Effector memory CD8-positive, alpha-beta T cell (primary cell): Measurements from ENCODE around the gene MAPK14.
A peak's percentile ranks its signal among the peaks of the same experiment; 100 is the strongest.
"Not testable (repeated sequence)": the region's sequence is repeated elsewhere in the genome, so short reads cannot be mapped to it uniquely, and the experiment has no call there.

Experiments
- ATAC-seq: fragments of 150-1000 bp; cut with Tn5 transposase; replicated peaks from 2 replicates; pipeline ENCODE4 v1.10.0; 2021; ENCODE audit warnings: mild to moderate bottlenecking, moderate library complexity
- DNase-seq, 3 experiments: peaks; one replicate each; pipeline ENCODE4 v3.0.0; 2021
- H3K27ac Mint-ChIP-seq, 2 donors: one replicate each; pipeline ENCODE4 v1.8.0; 2022; ENCODE audit warnings: mild to moderate bottlenecking in 2 of 2, mixed read lengths in 2 of 2, moderate library complexity in 2 of 2
- H3K27me3 Mint-ChIP-seq, 2 donors: one replicate each; pipeline ENCODE4 v1.8.0; 2022; ENCODE audit warnings: mixed read lengths in 2 of 2
- H3K36me3 Mint-ChIP-seq: one replicate; pipeline ENCODE4 v1.8.0; 2022; ENCODE audit warnings: mild to moderate bottlenecking, moderate library complexity, mixed read lengths; ENCODE audit not compliant: insufficient read depth
- H3K4me1 Mint-ChIP-seq, 2 donors: one replicate each; pipeline ENCODE4 v1.8.0; 2022; ENCODE audit warnings: low read depth in 2 of 2, mixed read lengths in 2 of 2
- H3K4me3 Mint-ChIP-seq, 2 donors: one replicate each; pipeline ENCODE4 v1.8.0; 2022; ENCODE audit warnings: mild to moderate bottlenecking in 2 of 2, mixed read lengths in 2 of 2, moderate library complexity in 2 of 2
- H3K9me3 Mint-ChIP-seq, 2 donors: one replicate each; pipeline ENCODE4 v1.8.0; 2022; ENCODE audit warnings: mixed read lengths in 2 of 2
- total RNA-seq, 9 experiments: gene quantifications; one replicate each; lab custom pipeline; 2026; lab: John Stamatoyannopoulos, UW

The MAPK14 gene
- 70.5 to 127 (median 79.7) reads per million in 9 experiments for total RNA-seq

DNA sequence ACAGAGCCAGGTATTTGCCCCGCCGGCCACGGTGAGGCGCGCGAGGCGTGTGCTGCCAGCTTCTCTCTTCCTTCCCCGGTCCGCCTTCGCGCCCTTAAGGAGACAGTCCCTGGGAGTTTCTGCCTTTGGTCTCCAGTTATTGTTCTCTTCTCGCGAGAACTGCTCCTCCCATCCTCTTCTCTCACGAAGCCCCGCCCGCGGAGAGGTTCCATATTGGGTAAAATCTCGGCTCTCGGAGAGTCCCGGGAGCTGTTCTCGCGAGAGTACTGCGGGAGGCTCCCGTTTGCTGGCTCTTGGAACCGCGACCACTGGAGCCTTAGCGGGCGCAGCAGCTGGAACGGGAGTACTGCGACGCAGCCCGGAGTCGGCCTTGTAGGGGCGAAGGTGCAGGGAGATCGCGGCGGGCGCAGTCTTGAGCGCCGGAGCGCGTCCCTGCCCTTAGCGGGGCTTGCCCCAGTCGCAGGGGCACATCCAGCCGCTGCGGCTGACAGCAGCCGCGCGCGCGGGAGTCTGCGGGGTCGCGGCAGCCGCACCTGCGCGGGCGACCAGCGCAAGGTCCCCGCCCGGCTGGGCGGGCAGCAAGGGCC is at the start of gene MAPK14:
MAPK14 (plus strand) TSS at position 308 of the 587 bp plus-strand sequence. CDS start 350 bp downstream, outside the sequence.
- H3K9me3 Mint-ChIP-seq, result no peaks in the 10 kb centered on the region
- H3K4me3 Mint-ChIP-seq, result peak within 1 kb of the TSS; percentile 85 to 93
- peak within 1 kb of the TSS; percentile 84 to 95 for H3K27ac Mint-ChIP-seq
- H3K27me3 Mint-ChIP-seq, result peaks cover 18 to 26% of the 10 kb centered on the region in 2 donors
- DNase-seq, result peak; percentile 97 to 99 (median 97)
- H3K36me3 Mint-ChIP-seq, result peaks cover 16% of the 10 kb centered on the region
- peak; percentile 86 for ATAC-seq
- H3K4me1 Mint-ChIP-seq, result peaks cover 27 to 31% of the 10 kb centered on the region in 2 donors

DNA sequence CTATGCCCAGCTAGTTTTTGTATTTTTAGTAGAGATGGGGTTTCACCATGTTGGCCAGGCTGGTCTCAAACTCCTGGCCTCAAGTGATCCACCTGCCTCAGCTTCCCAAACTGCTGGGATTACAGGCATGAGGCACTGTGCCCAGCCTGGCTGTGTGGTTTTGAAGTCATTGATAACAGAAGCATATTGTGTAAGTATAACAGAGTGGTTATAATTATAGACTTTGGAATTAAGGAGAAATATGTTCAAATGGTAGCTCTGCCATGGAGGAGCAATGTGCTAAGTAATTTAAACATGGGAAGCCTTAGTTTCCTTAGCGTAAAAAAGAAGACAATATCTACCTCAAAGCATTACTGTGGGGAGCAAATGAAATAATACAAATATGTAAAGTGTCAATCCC is 47.5 kb upstream of the MAPK14 start:
- H3K4me1 Mint-ChIP-seq, H3K9me3 Mint-ChIP-seq, H3K27ac Mint-ChIP-seq, ATAC-seq, DNase-seq, H3K4me3 Mint-ChIP-seq, H3K27me3 Mint-ChIP-seq, H3K36me3 Mint-ChIP-seq: not testable (repeated sequence)

DNA sequence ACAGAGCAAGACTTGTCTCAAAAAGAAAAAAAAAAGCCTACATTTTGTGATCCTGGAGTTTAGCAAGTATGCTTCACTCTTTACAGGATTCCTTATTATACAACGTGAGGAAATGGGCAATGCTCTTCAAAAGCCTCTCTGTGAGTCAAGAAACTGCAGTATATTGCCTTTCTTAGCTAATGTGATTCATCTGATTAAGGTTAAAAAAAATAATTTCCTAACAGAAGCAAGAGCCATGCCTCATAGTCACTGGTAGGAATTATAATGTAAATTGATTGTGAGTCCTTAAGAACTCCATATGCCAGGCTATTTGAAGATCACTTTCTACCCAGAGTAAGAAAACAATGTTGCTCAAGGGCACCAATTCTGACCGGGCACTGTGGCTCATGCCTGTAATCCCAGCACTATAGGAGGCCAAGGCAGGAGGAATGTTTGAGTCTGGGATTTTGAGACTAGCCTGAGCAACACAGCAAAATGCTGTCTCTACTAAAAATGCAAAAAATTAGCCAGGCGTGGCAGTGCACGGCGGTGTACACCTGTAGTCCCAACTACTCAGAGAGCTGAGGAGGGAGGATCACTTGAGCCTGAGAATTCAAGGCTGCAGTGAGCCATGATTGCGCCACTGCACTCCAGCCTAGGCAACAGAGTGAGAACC is 46.5 kb upstream of the MAPK14 start:
- DNase-seq (no peak), ATAC-seq (no peak)
- Mint-ChIP-seq H3K4me1 (no peaks in the 10 kb centered on the region), H3K4me3 (no peak overlapping the region), H3K9me3 (no peaks in the 10 kb centered on the region), H3K36me3 (no peaks in the 10 kb centered on the region), H3K27me3 (peaks cover 0 to under 1% of the 10 kb centered on the region in 2 donors), H3K27ac (no peak overlapping the region)

DNA sequence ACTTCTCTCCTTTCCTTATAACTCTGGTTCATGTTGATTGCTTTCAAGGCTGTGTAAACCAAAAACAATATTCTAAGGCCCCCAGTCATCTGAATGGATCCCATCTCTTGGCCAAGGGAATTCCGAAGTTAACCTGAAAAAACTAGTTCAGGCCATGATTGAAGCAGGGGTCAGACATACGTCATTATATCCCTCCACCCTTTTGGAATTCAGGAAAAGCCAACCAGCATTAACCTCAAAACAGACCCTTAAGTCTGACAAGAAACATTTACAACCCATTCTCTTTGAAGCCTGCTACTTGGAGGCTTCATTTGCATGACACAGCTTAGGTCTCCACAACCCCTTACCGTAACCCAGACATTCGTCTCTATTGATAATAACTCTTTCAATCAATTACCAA is 42.9 kb upstream of the MAPK14 start:
- Mint-ChIP-seq H3K9me3 (no peaks in the 10 kb centered on the region), H3K4me3 (no peak overlapping the region), H3K27me3 (peaks cover 0 to 13% of the 10 kb centered on the region in 2 donors), H3K27ac (no peak overlapping the region), H3K4me1 (no peaks in the 10 kb centered on the region), H3K36me3 (no peaks in the 10 kb centered on the region)
- ATAC-seq (no peak), DNase-seq (no peak)

DNA sequence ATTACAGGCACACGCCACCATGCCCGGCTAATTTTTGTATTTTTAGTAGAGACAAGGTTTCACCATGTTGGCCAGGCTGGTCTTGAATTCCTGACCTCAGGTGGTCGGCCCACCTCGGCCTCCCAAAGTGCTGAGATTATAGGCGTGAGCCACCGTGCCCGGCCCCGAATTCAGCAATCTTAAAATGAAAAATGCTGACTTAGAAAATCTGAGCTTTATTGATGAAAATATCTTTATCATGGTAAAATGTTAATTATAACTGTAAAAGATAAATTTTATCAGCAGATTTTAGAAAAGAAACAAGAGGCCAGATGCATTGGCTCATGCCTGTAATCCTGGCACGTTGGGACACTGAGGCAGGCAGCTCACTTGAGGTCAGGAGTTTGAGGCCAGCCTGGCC is 39.6 kb upstream of the MAPK14 start:
- ATAC-seq, H3K9me3 Mint-ChIP-seq, H3K4me1 Mint-ChIP-seq, DNase-seq, H3K4me3 Mint-ChIP-seq, H3K36me3 Mint-ChIP-seq, H3K27ac Mint-ChIP-seq: not testable (repeated sequence)
- peaks cover 0 to 14% of the 10 kb centered on the region in 2 donors for H3K27me3 Mint-ChIP-seq

DNA sequence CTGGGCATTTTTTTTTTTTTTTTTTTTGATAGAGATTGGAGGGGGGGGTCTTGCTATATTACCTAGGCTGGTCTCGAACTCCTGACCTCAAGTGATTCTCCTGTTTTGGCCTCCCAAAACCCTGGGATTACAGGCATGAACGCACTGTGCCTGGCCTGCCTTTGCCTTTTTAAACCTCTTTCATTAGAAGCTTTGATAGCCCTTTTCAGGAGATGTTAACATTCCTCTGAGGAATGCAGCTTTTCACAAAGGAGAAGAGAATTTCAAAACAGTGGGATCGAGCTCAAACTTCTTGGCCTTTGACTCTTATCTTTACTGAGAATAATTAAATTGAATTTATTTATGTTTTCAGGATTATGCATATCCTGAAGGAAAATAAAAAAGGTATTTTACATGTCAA is 34.5 kb upstream of the MAPK14 start:
- Mint-ChIP-seq H3K36me3 (no peaks in the 10 kb centered on the region), H3K4me3 (no peak overlapping the region), H3K27me3 (peaks cover 15% of the 10 kb centered on the region in 2 donors), H3K9me3 (no peaks in the 10 kb centered on the region), H3K27ac (no peak overlapping the region), H3K4me1 (no peaks in the 10 kb centered on the region)
- ATAC-seq, result no peak
- no peak for DNase-seq

DNA sequence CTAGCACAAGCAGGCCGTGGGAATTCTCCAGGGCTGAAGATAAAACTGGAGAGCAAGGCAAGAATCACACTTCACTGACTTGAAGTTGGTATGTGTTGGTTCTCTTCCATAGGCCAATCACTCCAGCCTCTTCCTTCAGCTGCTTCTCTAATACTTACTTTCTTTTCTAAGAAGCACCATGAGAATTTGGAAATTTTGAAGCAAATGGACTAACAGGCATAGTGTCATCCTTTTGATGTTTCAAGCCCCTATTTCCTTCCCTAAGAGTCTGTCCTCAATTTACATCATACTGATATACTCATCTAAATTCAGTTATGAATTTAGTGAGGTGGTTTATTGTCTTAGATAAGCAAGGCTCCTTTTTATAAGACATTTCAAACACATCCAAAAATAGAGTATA is 27.2 kb upstream of the MAPK14 start:
- H3K36me3 Mint-ChIP-seq, result no peaks in the 10 kb centered on the region
- H3K9me3 Mint-ChIP-seq, result no peaks in the 10 kb centered on the region
- H3K27ac Mint-ChIP-seq, result no peak overlapping the region
- no peak overlapping the region for H3K4me3 Mint-ChIP-seq
- ATAC-seq, result no peak
- no peaks in the 10 kb centered on the region for H3K4me1 Mint-ChIP-seq
- no peak for DNase-seq
- H3K27me3 Mint-ChIP-seq, result peaks cover 7 to 17% of the 10 kb centered on the region in 2 donors

DNA sequence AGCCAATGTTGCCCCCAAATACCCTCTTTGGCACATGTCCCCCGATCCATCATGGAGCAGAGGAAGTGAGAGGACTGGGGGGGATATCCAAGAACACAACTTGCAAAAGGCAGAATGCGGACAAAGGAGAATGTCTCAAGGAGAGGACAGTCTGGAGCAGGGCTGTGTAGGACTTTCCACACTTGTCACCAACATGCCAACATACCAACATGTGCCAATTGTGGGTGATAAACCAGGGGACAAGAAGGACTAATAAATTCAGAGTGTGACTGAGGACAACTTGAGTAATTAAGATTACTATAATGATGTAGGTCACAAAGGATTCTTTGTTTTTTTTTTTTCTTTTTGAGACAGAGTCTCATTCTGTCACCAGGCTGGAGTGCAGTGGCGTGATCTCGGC is 11.9 kb upstream of the MAPK14 start:
- Mint-ChIP-seq H3K4me3 (no peak overlapping the region), H3K27ac (no peak overlapping the region), H3K4me1 (no peaks in the 10 kb centered on the region), H3K36me3 (peaks cover 3% of the 10 kb centered on the region), H3K9me3 (no peaks in the 10 kb centered on the region), H3K27me3 (peaks cover 19% of the 10 kb centered on the region in 2 donors)
- no peak for DNase-seq
- no peak for ATAC-seq

DNA sequence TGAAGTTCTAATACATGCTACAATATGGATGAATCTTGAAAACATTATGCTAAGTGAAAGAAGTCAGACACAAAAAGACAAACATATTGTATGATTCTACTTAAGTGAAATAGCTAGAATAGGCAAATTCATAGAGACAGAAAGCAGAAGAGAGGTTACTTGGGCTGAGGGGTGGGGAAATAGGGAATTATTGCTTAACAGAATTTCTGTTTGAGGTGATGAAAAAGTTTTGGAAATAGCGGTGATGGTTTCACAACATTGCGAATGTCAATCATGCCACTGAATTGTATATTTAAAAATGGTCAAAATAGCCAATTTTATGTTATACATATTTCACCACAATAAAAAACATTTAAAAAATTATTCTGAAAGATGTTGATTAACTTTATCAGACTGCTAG is 9.3 kb upstream of the MAPK14 start:
- no peaks in the 10 kb centered on the region for H3K9me3 Mint-ChIP-seq
- H3K36me3 Mint-ChIP-seq, result no peaks in the 10 kb centered on the region
- DNase-seq (no peak), ATAC-seq (no peak)
- H3K27ac Mint-ChIP-seq, result no peak overlapping the region
- no peaks in the 10 kb centered on the region for H3K4me1 Mint-ChIP-seq
- H3K27me3 Mint-ChIP-seq, result peaks cover 19% of the 10 kb centered on the region in 2 donors
- no peak overlapping the region for H3K4me3 Mint-ChIP-seq

DNA sequence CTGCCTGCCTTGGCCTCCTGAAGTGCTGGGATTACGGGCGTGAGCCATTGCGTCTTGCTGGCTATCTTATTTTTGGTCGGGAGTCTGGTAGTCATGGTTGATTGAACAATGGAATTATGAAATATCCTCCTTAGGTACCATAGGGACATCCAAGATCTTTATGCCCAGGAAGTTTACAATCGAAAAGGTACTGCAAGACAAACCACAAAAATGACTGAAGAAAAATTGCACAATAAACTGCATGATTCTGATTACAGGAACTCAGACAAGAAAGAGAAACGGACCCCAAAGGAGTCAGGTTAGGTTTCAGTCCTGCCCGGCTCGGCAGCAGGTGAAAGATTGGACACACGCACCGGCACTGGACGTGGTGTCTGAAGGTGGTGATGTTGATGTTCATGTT is 8.4 kb upstream of the MAPK14 start:
- Mint-ChIP-seq H3K4me1 (no peaks in the 10 kb centered on the region), H3K27me3 (peaks cover 22 to 23% of the 10 kb centered on the region in 2 donors), H3K4me3 (no peak overlapping the region), H3K9me3 (no peaks in the 10 kb centered on the region), H3K27ac (peak overlapping the region in 1 of 2 donors; percentile 44), H3K36me3 (no peaks in the 10 kb centered on the region)
- DNase-seq (no peak), ATAC-seq (no peak)

DNA sequence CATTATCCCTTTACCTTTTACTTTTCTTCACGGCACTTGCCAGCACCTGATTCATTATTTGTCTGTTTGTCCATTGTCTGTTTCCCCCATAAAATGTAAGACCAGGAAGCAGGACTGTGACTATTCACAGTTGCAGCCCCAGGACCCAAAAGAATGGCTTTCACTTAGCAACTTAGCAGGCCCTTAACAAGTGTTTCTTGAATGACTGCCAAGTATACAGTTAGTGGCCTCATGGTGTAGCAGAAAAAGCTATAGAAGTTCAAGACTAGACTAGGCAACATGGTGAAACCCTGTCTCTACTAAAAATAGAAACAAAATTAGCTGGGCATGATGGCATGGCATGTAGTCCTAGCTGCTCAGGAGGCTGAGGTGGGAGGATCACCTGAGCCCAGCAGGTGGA is 7.5 kb upstream of the MAPK14 start:
- H3K36me3 Mint-ChIP-seq, result no peaks in the 10 kb centered on the region
- no peak for DNase-seq

DNA sequence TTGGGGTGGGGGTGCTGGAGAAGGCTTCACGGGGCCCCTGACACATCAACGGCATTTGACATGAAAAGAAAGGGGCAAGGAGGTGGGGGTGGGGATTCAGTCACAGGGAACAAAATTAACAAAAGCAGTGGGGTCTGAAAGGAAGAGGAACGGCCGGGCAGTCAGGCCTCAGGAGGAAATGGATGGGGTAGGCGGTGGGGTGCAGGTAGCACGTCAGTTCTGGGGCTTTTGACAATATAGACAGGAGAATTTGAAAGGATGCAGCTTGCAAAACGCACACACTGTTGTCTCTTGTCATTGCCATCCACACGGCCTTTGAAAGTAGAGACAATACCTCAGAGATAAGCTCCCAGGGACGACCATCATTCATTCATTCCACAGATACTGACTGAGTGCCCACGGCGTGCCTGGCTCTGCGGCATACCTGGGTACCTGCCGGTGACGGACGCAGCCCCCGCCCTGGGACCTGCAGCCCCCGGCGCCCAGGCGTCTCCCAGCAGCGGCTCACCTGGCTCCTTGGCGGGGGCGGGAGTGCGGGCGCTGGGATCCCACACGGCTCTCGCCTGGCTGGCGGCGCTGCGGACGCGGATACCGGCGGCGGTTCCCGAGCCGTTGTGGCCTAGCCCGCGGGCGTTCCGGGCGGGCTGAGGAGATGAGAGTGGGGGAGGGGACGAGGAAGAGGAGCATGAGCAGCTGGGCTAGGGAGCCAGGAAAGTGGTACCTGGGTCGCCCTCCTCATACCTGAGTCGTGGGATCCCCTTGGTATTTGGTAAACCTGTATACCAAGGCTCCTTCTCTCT is 3.4 kb upstream of the MAPK14 start, which contains the start of gene SLC26A8:
SLC26A8 (minus strand) TSS at position 646 of the 800 bp plus-strand sequence. CDS start 4,934 bp downstream, outside the sequence.
- no peaks in the 10 kb centered on the region for H3K9me3 Mint-ChIP-seq
- ATAC-seq (no peak), DNase-seq (no peak)
- peaks cover 18 to 26% of the 10 kb centered on the region in 2 donors for H3K27me3 Mint-ChIP-seq
- H3K4me3 Mint-ChIP-seq, result no peak within 1 kb of the TSS
- peaks cover 16% of the 10 kb centered on the region for H3K36me3 Mint-ChIP-seq
- no peak within 1 kb of the TSS for H3K27ac Mint-ChIP-seq
- peaks cover 5 to 12% of the 10 kb centered on the region in 2 donors for H3K4me1 Mint-ChIP-seq

More for the DNA sequence above, 7.5 kb upstream of the MAPK14 start:
- no peak overlapping the region for H3K4me3 Mint-ChIP-seq
- ATAC-seq, result no peak
- no peaks in the 10 kb centered on the region for H3K4me1 Mint-ChIP-seq
- no peaks in the 10 kb centered on the region for H3K9me3 Mint-ChIP-seq
- H3K27me3 Mint-ChIP-seq, result peaks cover 22 to 26% of the 10 kb centered on the region in 2 donors
- H3K27ac Mint-ChIP-seq, result no peak overlapping the region

DNA sequence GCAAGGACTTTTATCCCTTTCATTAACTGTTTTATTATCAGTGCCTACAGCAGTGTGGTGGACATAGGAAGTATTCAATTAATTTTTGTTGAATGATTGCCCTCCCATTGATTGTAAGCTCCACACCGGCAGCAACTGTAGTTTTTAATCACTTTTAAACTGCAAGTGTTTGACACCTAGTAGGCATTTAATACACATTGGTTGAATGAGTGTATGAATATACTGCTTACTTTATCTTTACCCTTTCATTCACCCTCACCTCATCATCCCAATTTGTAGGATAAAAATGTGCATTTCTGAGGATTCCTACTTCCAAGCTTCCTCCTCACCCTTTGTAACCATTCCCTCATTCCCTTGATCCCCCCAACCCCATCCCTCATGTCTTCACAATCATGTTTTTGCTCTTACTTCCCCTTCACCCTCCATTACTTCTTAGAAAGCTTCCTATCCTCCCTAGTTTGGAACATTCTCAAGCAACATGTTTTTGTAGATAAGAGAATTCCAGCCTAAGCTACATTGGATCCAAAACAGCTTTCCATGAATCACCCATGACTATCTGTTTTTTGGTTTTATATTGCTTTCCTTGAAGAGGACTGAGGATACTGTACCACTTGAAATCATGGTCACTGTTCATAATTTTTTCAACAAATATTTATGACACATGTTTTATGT is 2.2 kb upstream of the MAPK14 start:
- peaks cover 16% of the 10 kb centered on the region for H3K36me3 Mint-ChIP-seq
- DNase-seq (no peak), ATAC-seq (no peak)
- peaks cover 16 to 18% of the 10 kb centered on the region in 2 donors for H3K4me1 Mint-ChIP-seq
- no peak overlapping the region for H3K4me3 Mint-ChIP-seq
- no peak overlapping the region for H3K27ac Mint-ChIP-seq
- no peaks in the 10 kb centered on the region for H3K9me3 Mint-ChIP-seq
- peaks cover 18 to 26% of the 10 kb centered on the region in 2 donors for H3K27me3 Mint-ChIP-seq
